IMR-90 (cell line): ENCODE results near the gene TRPC1. TPM values are rescaled to one million over a fixed set of nuclear protein-coding genes. Genes with fewer than 3 reads are reported as not detected.

Experiments
- ATAC-seq: fragments of 200-7000 bp; cut with Tn5 transposase; 2 replicates; pipeline ENCODE4 v1.9.1; 2020; ENCODE audit warnings: low read depth, mild to moderate bottlenecking, moderate library complexity
- BruUV-seq: library from RNA; stranded (reverse); fragments of 400-500 nt; replicated peaks from 2 replicates; lab custom pipeline; 2021; lab: Mats Ljungman, UMichigan
- CTCF ChIA-PET: fragments of 300-600 bp; formaldehyde crosslinking; extraction: SDS; loops from one replicate; lab custom pipeline; 2021; ENCODE audit warnings: antibody characterized with exemption; lab: Yijun Ruan, JAX
- POLR2A ChIA-PET: fragments of 300-600 bp; sonication (Branson Sonifier 250); formaldehyde crosslinking; loops from one replicate; lab custom pipeline; 2022; ENCODE audit warnings: antibody characterized with exemption; ENCODE audit not compliant: unreplicated experiment; lab: Charles Lee
- DNase-seq: peaks from one replicate; pipeline ENCODE4 v3.0.0; 2013
- H2AFZ ChIP-seq: replicated peaks from 2 replicates; pipeline ENCODE3; 2013; ENCODE audit warnings: low read length, mild to moderate bottlenecking; ENCODE audit not compliant: poor library complexity
- H2AK5ac ChIP-seq: 2 replicates; pipeline ENCODE4 v1.6.1; 2013; ENCODE audit warnings: low read depth, low read length, inconsistent platforms
- H2AK9ac ChIP-seq: replicated peaks from 2 replicates; pipeline ENCODE3; 2013; ENCODE audit warnings: mild to moderate bottlenecking, low read depth, low read length, moderate library complexity; ENCODE audit not compliant: poor library complexity
- H2BK120ac ChIP-seq: 2 replicates; pipeline ENCODE4 v1.6.1; 2013; ENCODE audit warnings: low read depth, low read length, inconsistent platforms
- H2BK15ac ChIP-seq: 3 replicates; pipeline ENCODE4 v1.6.1; 2013; ENCODE audit warnings: low read depth, low read length, inconsistent platforms
- H2BK20ac ChIP-seq: 2 replicates; pipeline ENCODE4 v1.6.1; 2013; ENCODE audit warnings: low read depth, mild to moderate bottlenecking, inconsistent platforms, low read length, moderate library complexity
- H2BK5ac ChIP-seq: 2 replicates; pipeline ENCODE4 v1.6.1; 2013; ENCODE audit warnings: mild to moderate bottlenecking, low read depth, low read length, inconsistent platforms; ENCODE audit not compliant: poor library complexity, severe bottlenecking
- H3K14ac ChIP-seq: replicated peaks from 2 replicates; pipeline ENCODE4 v1.6.1; 2013; ENCODE audit warnings: low read depth, low read length, inconsistent platforms
- H3K18ac ChIP-seq: 2 replicates; pipeline ENCODE4 v1.6.1; 2013; ENCODE audit warnings: low read depth, low read length, control low read depth
- H3K23ac ChIP-seq: 2 replicates; pipeline ENCODE4 v1.6.1; 2013; ENCODE audit warnings: low read depth, low read length, inconsistent platforms
- H3K27ac ChIP-seq: 2 replicates; pipeline ENCODE4 v1.5.1; 2013; ENCODE audit warnings: mild to moderate bottlenecking, control low read depth, low read length; ENCODE audit not compliant: insufficient read depth
- H3K27me3 ChIP-seq: 2 replicates; pipeline ENCODE4 v1.6.1; 2013; ENCODE audit warnings: low read length; ENCODE audit not compliant: control insufficient read depth, insufficient read depth
- H3K36me3 ChIP-seq: 2 replicates; pipeline ENCODE4 v1.6.1; 2013; ENCODE audit warnings: low read length, mixed read lengths; ENCODE audit not compliant: control insufficient read depth, insufficient read depth
- H3K4ac ChIP-seq: 2 replicates; pipeline ENCODE4 v1.6.1; 2013; ENCODE audit warnings: low read depth, low read length, inconsistent platforms
- H3K4me1 ChIP-seq: 2 replicates; pipeline ENCODE4 v1.6.1; 2013; ENCODE audit warnings: low read length, mixed read lengths; ENCODE audit not compliant: control insufficient read depth, insufficient read depth
- H3K4me2 ChIP-seq: 2 replicates; pipeline ENCODE4 v1.6.1; 2013; ENCODE audit warnings: low read depth, mild to moderate bottlenecking, control low read depth, low read length, moderate library complexity
- H3K4me3 ChIP-seq: 2 replicates; pipeline ENCODE4 v1.5.1; 2013; ENCODE audit warnings: low read depth, mild to moderate bottlenecking, control low read depth, low read length, moderate library complexity; ENCODE audit not compliant: insufficient read depth
- H3K56ac ChIP-seq: 2 replicates; pipeline ENCODE4 v1.6.1; 2013; ENCODE audit warnings: low read length, inconsistent platforms; ENCODE audit not compliant: insufficient read depth; ENCODE audit errors: extremely low read depth
- H3K79me1 ChIP-seq, 2 experiments: 2 replicates each; pipeline ENCODE4 v1.6.1; 2013; ENCODE audit warnings: low read length in 2 of 2, inconsistent platforms in 1 of 2, low read depth in 1 of 2
- H3K9ac ChIP-seq: 2 replicates; pipeline ENCODE4 v1.6.1; 2013; ENCODE audit warnings: low read depth, low read length, control low read depth
- H3K9me1 ChIP-seq: 2 replicates; pipeline ENCODE4 v1.6.1; 2013; ENCODE audit warnings: low read length, inconsistent platforms; ENCODE audit not compliant: insufficient read depth
- H3K9me3 ChIP-seq: 2 replicates; pipeline ENCODE4 v1.6.1; 2013; ENCODE audit warnings: low read length; ENCODE audit not compliant: control insufficient read depth, insufficient read depth
- H4K20me1 ChIP-seq: 2 replicates; pipeline ENCODE4 v1.6.1; 2013; ENCODE audit warnings: low read length, inconsistent platforms; ENCODE audit not compliant: insufficient read depth
- H4K5ac ChIP-seq: 2 replicates; pipeline ENCODE4 v1.6.1; 2013; ENCODE audit warnings: mild to moderate bottlenecking, low read depth, low read length, control low read depth
- H4K8ac ChIP-seq, 2 experiments: 2 replicates each; pipeline ENCODE4 v1.6.1; 2013; ENCODE audit warnings: low read depth in 2 of 2, low read length in 2 of 2, control low read depth in 1 of 2, inconsistent platforms in 1 of 2
- H4K91ac ChIP-seq: 2 replicates; pipeline ENCODE4 v1.6.1; 2013; ENCODE audit warnings: low read depth, low read length, inconsistent platforms; ENCODE audit not compliant: insufficient read depth
- BHLHE40 ChIP-seq: fragments of 150-350 bp; IDR thresholded peaks from 2 replicates; pipeline ENCODE4 v1.6.1; 2016; ENCODE audit warnings: mild to moderate bottlenecking, low read depth, low read length
- CEBPB ChIP-seq: IDR thresholded peaks from 2 replicates; pipeline ENCODE4 v1.6.1; 2012; ENCODE audit warnings: low read depth, low read length, improper control_type of control experiment
- MAFK ChIP-seq: IDR thresholded peaks from 2 replicates; pipeline ENCODE4 v1.6.1; 2012; ENCODE audit warnings: low read depth, low read length, improper control_type of control experiment
- MXI1 ChIP-seq: IDR thresholded peaks from 2 replicates; pipeline ENCODE4 v1.6.1; 2012; ENCODE audit warnings: low read depth, mild to moderate bottlenecking, low read length, moderate library complexity, borderline replicate concordance
- RCOR1 ChIP-seq: IDR thresholded peaks from 2 replicates; pipeline ENCODE4 v1.6.1; 2012; ENCODE audit warnings: mild to moderate bottlenecking, low read length, improper control_type of control experiment; ENCODE audit not compliant: insufficient replicate concordance
- RFX5 ChIP-seq: IDR thresholded peaks from 2 replicates; pipeline ENCODE4 v1.8.0; 2012; ENCODE audit warnings: low read depth, mild to moderate bottlenecking, low read length, moderate library complexity
- SMC3 ChIP-seq: fragments of 150-350 bp; IDR thresholded peaks from 2 replicates; pipeline ENCODE4 v1.6.1; 2016; ENCODE audit warnings: low read depth, mild to moderate bottlenecking, antibody characterized with exemption, low read length, moderate library complexity
- WGBS, 2 experiments: methylation state at CpG; one replicate each; pipeline versions ENCODE4 v1.1.5 to v1.1.7; 2013; ENCODE audit warnings: missing lambda C conversion rate in 2 of 2; ENCODE audit not compliant: insufficient read length in 1 of 2; ENCODE audit errors: extremely low coverage in 2 of 2; 5-methylcytosine and 5-hydroxymethylcytosine counted together
- dilution Hi-C: fragments of 300-500 bp; cut with HindIII; formaldehyde crosslinking; loops from one replicate; pipeline ENCODE4 v1.14.3; 2018; ENCODE audit warnings: low sequenced_read_pairs; ENCODE audit not compliant: unreplicated experiment
- in situ Hi-C: fragments of 300-500 bp; cut with MboI; formaldehyde crosslinking; loops from 3 replicates; pipeline ENCODE4 v1.14.3; 2019; ENCODE audit warnings: low sequenced_read_pairs, inconsistent platforms, mixed read lengths
- intact Hi-C: fragments of 100-400 bp; cut with micrococcal nuclease; formaldehyde crosslinking; loops from 2 replicates; pipeline ENCODE4 v1.10.0; 2022
- polyA plus RNA-seq, 3 experiments: library from polyadenylated mRNA; depleted of rRNA; stranded (reverse); fragments of >200 nt; gene quantifications; 2 replicates each; pipeline ENCODE4 v1.2.3, GENCODE V29; 2012; ENCODE audit warnings: low replicate concordance in 1 of 3
- total RNA-seq: library from RNA; depleted of rRNA; stranded (reverse); fragments of >200 nt; gene quantifications from 2 replicates; pipeline ENCODE4 v1.2.3, GENCODE V29; 2012
- TF ChIP-seq, protein P1 (sequence below): fragments of 150-350 bp; IDR thresholded peaks from 2 replicates; pipeline ENCODE4 v1.6.1; 2016; ENCODE audit warnings: low read depth, mild to moderate bottlenecking, low read length, moderate library complexity, borderline replicate concordance
- TF ChIP-seq, protein P2 (sequence below): conservative IDR thresholded peaks from 2 replicates; pipeline ENCODE4 v1.5.1; 2012; ENCODE audit warnings: mild to moderate bottlenecking, low read depth, low read length, improper control_type of control experiment
- TF ChIP-seq, protein P3 (sequence below): fragments of 150-350 bp; IDR thresholded peaks from 2 replicates; pipeline ENCODE4 v1.6.1; 2017; ENCODE audit warnings: mild to moderate bottlenecking, antibody characterized with exemption, low read length, low read depth

Gene TRPC1
- total and polyA plus RNA-seq, 2 of the 4 experiments (the other 2 are of a cell fraction) = 5.9 to 7.2 TPM

DNA sequence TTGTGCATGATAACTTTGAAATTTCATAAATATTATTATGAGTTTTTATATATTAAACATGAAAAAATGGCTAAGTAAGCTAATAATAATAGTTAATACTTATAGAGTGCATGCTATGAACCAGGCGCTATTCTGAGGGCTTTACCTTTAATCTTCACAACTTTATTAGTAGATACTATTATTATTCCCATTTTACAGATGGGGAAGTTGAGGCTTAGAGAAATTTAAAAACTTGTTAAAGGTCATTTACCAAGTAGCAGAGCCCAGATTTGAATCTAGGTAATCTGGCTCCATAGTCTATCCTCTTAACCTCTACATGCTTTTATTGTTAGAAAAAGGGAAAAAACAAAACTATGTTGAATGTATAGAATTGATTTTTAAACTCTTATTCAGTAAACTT is 60.4 kb downstream of the TRPC1 start:
- Histone ChIP-seq H3K4me3 (no peak overlapping the region), H3K18ac (no peak overlapping the region), H2BK120ac (no peak overlapping the region), H3K9ac (no peak overlapping the region), H3K4me2 (no peak overlapping the region), H3K9me3 (no peaks in the 10 kb centered on the region), H4K8ac (no peak overlapping the region), H4K5ac (no peak overlapping the region), H3K27me3 (no peaks in the 10 kb centered on the region), H2AFZ (no peak overlapping the region), H3K79me1 (no peaks in the 10 kb centered on the region), H4K91ac (no peak overlapping the region), H3K23ac (no peak overlapping the region), H2AK5ac (no peak overlapping the region), H2AK9ac (no peak overlapping the region), H3K36me3 (no peaks in the 10 kb centered on the region), H3K56ac (no peak overlapping the region), H3K4me1 (no peaks in the 10 kb centered on the region), H3K27ac (no peak overlapping the region), H2BK5ac (no peak overlapping the region), H3K14ac (no peak overlapping the region), H4K20me1 (no peaks in the 10 kb centered on the region), H3K9me1 (no peaks in the 10 kb centered on the region), H2BK20ac (no peak overlapping the region), H3K4ac (no peak overlapping the region), H2BK15ac (no peak overlapping the region)
- DNase-seq (no peak), ATAC-seq (no peak)
- in situ Hi-C loops = no loop called here
- ChIA-PET CTCF (interaction anchor here (0.9 kb wide), 1 partner anchor 16 kb away, joined by 3 read pairs; no protein-coding TSS in a partner anchor), POLR2A (no interaction called here)
- intact Hi-C loops = no loop called here
- WGBS, 2 experiments = no CpG with 5 or more reads among the region's 1 CpG
- TF ChIP-seq, protein P1, sequence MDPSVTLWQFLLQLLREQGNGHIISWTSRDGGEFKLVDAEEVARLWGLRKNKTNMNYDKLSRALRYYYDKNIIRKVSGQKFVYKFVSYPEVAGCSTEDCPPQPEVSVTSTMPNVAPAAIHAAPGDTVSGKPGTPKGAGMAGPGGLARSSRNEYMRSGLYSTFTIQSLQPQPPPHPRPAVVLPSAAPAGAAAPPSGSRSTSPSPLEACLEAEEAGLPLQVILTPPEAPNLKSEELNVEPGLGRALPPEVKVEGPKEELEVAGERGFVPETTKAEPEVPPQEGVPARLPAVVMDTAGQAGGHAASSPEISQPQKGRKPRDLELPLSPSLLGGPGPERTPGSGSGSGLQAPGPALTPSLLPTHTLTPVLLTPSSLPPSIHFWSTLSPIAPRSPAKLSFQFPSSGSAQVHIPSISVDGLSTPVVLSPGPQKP = no peak
- no peak for TF ChIP-seq MXI1
- TF ChIP-seq MAFK = no peak
- no peak for TF ChIP-seq RCOR1
- TF ChIP-seq CEBPB = no peak
- TF ChIP-seq RFX5 = no peak
- TF ChIP-seq, protein P2, sequence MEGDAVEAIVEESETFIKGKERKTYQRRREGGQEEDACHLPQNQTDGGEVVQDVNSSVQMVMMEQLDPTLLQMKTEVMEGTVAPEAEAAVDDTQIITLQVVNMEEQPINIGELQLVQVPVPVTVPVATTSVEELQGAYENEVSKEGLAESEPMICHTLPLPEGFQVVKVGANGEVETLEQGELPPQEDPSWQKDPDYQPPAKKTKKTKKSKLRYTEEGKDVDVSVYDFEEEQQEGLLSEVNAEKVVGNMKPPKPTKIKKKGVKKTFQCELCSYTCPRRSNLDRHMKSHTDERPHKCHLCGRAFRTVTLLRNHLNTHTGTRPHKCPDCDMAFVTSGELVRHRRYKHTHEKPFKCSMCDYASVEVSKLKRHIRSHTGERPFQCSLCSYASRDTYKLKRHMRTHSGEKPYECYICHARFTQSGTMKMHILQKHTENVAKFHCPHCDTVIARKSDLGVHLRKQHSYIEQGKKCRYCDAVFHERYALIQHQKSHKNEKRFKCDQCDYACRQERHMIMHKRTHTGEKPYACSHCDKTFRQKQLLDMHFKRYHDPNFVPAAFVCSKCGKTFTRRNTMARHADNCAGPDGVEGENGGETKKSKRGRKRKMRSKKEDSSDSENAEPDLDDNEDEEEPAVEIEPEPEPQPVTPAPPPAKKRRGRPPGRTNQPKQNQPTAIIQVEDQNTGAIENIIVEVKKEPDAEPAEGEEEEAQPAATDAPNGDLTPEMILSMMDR = no peak
- TF ChIP-seq SMC3 = no peak
- TF ChIP-seq, protein P3, sequence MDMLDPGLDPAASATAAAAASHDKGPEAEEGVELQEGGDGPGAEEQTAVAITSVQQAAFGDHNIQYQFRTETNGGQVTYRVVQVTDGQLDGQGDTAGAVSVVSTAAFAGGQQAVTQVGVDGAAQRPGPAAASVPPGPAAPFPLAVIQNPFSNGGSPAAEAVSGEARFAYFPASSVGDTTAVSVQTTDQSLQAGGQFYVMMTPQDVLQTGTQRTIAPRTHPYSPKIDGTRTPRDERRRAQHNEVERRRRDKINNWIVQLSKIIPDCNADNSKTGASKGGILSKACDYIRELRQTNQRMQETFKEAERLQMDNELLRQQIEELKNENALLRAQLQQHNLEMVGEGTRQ = no peak
- TF ChIP-seq BHLHE40 = no peak
- dilution Hi-C loops = no loop called here
- BruUV-seq = no TSS peak
